CD4-positive, alpha-beta T cell treated with Interleukin-21 for 1 hour (primary cell): ENCODE results near the gene CHST15.

Experiments used
- DNase-seq: peaks from one replicate; pipeline ENCODE4 v3.0.0-alpha.2; 2020

Gene CHST15

DNA sequence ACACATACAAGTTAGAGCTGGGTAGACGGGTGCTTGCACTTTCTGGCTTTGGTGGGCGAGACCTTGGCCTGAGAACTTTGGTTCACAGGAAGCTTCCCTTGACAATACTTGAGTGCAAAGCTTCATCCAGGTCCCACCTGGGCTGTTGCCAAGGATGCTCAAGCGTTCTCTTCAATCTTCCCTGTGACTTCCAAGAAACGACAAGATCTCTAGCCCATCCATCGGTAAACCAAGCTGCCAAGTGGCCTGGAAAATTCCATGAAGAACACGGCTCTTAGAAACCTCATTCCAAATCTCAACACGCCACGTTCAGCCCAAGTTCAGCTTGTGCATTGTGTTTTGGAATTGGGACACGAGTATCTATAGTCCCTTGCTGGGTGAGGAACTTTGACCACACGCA is 84.7 kb downstream of the CHST15 start:
- no peak for DNase-seq

DNA sequence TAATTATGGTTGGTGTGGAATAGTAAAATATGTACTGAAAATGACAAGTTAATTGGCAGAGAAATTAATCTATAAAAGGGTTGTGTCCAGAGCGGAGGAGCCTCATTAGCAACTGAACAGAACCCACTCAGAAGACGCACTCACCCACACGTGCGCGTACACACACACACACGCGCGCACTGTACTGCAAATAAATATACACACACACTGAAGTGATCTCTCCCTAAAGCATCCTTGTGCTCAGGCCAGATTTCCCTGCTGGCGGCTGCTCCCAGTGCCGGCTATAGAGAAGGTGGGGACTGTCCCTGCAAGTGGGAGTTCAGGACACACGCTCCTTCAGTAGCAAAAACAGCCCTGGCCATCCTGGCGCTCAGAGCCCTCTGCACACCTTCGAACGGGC is 85.2 kb downstream of the CHST15 start:
- DNase-seq: no peak

DNA sequence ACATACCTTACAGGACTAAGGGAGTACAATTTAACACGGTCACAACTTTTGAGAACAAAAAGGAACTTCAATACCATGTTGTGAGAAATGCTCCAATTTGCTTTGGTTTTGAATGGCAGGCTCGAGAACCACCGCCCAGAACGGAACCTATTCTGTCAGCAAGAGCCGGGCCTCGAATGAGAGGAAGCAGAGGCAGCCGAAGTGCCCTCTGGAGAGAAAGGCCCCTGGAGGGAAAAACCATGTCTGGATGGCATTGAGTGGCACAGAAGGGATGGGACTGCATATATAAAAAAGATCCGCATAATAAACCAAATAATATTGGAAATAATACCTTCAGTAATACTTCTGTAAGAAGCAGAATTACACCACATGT is 85.6 kb downstream of the CHST15 start:
- no peak for DNase-seq

DNA sequence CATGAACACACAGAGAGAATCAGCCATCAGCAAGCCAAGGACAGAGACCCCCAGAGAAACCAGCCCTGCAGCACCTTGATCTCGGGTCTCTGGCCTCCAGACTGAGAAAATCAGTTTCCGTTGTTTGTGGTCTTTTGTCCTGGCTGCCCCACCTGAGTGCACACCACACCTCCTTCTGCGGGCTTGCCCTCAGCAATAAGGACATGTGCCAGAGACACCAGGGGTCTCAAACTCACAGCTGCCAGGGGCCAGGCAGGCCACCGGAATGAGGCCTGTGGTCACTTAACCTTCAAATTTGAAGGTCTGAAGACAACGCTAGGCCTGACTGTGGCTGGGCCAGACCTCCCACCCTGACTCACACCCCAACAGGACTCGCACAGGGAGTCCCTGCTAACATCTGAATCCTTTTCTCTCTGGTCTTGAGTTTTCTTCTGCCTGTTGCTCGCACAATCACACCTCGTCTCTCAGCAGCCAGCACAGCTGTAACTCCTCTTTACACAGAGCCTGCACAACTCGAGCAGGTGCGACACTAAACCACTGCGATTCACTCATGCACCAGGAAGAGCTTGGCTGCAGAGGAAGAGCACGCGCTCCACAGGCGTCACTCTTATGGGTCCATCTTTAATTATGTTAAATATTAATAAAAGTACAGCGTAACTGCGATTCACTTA is 86.2 kb downstream of the CHST15 start:
- no peak for DNase-seq

DNA sequence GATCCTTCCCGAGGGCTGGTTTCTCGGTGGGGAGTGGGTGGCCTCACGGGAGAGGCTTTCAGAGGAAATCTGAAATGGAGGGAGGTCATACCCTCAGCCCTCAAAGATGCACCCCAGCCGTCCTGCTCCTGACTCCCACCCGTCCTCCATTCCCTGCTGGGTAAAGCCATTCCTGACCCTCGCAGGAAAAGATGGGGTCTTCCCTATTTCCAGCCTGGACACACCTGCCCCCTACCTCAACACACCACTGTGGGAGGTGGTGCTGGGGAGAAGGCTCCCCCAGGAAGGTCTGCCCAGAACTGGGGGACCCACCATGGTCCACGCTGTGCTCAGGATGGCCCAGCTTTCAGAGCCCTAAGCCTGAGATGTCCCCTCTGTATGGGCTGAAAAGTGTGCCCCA is 86.9 kb downstream of the CHST15 start:
- no peak for DNase-seq

DNA sequence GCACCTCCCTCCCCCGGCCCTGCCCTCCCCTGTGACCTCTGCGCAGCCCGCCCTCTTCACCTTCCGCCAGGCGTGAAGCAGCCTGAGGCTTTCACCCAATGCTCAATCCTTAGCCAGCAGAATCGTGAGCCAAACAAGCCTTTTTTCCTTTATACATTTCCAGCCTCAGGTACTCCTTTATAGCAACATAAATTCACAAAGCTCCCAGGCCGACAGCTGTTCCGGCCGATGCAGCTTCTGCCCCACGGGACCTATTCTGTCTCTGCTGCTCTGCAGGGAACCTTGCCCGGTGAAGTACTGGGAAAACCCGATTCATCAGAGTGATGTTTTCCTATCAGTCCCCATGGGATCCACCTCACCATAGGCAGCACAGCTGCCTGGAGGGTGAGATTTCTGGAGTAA is 87.4 kb downstream of the CHST15 start:
- no peak for DNase-seq

DNA sequence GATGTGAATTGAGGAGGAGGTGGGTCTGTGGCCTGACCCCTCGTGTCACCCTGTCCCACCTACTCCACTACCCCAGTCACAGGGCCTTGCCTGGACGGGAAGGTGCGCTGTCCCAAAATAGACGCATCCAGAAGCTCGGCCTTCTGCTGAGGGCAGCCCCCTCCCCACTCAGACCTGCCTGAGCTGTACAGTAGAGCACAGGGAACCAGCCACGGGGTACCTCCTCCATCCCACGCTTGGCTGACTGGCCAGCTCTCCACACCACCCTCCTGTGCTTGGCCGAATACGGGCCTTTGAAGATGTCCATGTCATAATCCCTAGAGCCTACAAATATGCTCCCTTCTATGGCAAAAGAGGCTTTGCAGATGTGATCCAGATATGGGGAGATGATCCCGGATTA is 88.3 kb downstream of the CHST15 start:
- DNase-seq: no peak

DNA sequence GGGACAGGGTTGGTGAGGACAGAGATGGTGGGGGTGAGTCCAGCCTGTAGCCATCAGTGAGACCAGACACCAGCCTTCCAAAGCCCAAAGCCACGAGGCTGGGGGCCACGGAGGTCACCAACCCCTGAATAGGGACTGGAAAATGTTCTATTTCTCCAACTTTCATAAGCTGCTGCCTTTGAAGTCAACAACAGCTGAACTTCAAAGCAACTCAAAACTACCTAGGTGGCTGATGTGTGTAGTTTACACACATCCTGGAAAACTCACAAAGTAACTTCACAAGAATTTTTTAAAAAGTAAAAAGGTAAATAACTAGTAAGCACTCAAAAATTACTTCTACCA is 88.8 kb downstream of the CHST15 start:
- no peak for DNase-seq

DNA sequence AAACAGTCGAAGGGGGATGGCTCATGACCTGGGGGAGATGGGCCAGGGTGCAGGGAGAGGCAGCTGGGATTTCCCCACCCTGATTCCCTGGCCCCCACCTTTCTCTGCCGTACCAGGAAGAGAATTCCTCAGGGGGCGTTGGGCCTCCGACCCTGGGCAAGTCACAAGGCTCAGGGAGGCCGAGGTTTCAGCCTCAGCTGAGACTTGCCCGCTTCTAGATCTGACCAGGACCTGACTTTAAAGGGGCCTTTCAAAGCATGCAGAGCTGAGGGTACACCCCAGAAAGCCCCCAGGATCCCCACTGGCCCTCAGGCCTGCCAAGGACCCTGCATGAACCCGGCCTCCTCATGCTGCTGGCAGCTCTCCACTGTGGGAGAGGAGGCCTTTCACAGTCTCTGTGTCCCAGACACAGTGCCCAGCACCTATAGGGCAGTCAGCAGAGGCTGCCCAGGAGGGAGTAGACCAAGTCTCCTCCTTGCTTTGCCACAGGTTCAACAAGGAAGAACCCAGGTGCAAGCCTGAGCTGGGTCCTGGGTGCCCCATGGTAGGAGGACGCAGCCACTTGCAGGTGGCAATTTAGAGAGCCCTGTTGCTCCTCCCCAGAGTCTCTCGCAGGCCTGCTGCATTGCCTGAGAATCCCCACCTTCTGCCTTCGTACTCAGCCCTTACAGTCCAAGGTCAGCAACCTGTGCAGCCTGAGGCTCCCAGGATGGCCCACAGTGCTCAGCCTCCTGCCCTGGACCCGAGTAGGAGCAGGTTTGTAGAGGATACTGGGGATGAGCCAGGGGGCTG is 89.3 kb downstream of the CHST15 start:
- no peak for DNase-seq

DNA sequence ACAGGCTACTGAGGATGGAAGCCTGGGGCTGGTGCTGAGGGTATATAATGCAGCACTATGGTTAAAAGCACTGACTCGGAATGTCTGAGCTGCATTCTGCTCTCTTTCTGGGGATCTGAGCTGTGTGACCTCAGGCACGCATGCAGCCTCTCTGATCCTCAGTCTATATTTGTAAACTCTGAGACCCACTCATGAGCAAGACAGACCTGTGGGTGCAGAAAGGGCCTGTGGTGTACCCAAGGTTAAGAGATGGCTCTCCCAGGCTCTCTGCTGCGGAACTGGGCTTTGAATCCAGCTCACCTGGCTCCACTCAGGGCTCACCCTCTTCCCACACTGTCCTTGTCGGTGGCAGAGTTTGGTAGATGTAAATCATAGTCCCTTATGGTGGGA is 89.9 kb downstream of the CHST15 start:
- no peak for DNase-seq

DNA sequence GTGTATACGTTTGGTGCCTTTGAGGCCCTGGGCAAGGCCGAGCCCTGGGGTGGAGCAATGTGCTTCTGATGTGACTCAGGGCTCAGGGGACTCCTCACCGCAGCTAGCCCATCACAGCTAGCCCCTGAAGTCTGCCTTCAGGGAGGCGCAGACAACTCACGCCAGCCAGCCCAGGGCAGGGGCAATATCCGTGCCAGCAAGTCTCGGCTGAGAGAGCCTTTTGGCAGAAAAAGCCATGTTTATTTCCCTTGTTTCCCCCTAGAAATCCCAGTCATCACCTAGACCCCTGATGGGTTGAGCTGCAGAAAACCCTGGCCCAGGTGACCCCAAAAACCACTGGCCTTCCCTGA is 90.4 kb downstream of the CHST15 start:
- DNase-seq: no peak

DNA sequence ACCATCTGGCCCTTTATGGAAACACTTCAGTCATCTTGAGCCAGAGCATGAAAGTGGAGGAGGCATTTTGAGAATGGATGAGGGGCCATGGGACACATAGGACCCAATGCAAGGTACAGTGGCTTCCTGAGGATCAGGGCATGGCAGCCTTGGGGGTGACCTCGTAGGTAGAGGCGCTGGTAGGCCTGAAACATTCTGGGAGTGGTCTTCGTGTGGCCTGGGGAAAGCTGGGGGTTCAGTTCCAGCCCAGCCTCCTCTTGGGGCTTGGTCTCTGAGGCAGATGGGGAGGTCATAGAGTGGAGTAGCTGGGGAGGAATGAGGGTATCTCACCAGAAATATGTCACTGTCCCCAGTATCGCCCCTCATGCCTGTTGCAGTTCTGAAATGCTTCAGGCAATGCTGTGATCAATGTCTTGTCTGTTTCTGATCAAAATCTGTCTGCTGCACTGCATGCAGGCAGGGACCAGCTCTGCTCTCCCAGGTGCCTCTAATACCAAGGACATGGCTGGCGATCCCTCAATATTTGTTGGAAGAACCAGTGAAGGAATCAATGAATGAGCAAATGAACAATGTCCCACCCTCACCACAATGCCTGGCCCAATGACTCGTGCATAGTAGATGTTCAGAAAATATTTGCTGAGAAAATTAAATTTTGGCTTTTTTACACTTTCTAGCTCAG is 90.9 kb downstream of the CHST15 start:
- DNase-seq: no peak

DNA sequence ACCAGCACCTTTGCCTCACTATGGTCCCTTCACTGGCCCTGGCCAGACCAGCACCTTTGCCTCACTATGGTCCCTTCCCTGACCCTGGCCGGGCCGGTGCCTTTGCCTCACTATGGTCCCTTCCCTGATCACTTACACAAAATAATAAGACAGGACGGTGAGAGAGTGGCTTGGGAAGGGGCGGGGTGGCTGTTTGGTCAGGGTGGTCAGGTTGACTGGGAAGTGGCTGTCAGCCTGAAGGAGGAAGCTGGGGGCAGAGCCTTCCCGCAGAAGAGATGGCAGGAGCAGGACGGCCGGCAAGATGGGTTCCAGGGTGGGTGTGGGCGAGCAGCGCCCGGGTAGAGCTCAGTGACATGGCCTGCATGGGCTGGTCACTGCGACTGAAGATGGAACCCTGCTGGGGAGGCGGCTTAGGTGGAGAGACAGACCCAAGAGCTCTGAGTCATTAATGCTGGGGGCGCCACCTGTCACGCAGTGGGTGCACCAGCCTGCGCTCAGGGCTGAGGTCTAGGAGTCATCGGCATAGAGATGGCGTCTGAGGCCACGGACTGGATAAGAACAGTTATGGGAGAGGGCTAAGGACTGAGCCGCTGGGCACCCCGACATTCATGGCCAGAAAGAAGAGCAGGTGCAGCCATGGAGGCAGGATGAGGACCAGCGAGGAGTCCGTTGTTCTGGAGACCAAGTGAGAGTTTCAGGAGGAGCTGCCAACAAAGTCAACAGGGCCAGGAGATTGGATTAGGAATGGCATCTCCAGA is 91.8 kb downstream of the CHST15 start:
- DNase-seq: no peak

DNA sequence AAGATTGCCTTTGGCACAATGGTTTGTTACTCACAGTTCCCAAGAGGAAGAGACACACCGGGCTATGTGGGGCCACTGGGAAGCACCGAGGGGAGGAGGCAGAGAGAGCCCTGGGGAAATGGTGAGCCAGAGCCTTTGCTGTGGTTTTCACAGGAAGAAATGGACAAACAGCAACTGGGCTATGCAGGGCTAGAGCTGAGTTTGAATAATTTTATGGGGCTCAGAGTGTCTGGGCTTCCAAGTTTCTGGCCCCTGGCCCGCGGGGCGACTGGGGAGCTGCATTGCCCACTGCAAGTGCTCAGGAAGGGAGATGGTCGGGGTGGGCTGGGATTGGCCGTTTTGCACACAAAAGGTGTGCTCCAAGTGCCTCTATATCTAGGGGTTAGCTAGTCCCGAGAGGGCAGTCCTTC is 92.6 kb downstream of the CHST15 start:
- DNase-seq: no peak

DNA sequence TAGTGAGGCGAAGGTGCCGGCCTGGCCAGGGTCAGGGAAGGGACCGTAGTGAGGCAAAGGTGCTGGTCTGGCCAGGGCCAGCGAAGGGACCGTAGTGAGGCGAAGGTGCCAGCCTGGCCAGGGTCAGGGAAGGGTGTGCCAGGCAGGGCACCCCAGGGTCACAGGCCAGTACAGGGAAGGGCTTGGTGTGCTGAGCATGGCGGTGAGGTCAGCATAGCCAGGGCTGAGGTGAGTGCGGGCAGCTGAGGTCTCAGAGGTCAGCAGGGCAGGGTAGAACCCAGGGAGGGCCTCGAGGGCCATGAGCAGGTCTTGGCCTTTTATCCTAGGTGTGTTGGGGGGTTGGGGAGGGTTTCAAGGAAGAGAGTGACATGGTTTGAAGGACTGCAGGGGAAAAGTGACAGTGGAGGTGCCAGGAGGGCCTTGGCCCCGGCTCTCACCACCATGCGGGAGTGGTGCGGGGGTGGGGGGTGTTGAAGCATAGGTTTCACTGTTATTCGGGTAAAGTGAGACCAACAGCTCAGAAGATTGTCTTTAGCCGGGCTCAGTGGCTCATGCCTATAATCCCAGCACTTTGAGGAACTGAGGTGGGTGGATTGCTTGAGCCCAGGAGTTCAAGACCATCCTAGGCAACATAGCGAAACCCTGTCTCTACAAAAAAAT is 93.3 kb downstream of the CHST15 start:
- no peak for DNase-seq

DNA sequence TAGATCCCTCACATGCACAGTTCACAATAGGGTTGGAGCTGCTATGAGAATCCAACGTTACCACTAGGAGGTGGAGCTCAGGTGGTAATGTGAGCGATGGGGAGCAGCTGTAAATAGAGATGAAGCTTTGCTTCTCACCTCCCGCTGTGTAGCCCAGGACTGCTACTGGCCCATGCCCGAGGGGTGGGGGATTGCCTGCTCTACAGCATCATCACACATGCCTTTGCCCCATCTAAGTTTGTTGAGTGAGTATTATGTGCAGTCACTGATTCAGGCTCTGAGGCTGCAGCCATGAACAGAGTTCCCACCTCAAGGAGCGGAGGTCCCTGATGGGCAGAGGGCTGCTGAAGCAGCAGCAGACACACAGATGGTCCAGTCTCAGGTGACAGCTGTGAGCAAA is 94.1 kb downstream of the CHST15 start:
- DNase-seq: no peak

DNA sequence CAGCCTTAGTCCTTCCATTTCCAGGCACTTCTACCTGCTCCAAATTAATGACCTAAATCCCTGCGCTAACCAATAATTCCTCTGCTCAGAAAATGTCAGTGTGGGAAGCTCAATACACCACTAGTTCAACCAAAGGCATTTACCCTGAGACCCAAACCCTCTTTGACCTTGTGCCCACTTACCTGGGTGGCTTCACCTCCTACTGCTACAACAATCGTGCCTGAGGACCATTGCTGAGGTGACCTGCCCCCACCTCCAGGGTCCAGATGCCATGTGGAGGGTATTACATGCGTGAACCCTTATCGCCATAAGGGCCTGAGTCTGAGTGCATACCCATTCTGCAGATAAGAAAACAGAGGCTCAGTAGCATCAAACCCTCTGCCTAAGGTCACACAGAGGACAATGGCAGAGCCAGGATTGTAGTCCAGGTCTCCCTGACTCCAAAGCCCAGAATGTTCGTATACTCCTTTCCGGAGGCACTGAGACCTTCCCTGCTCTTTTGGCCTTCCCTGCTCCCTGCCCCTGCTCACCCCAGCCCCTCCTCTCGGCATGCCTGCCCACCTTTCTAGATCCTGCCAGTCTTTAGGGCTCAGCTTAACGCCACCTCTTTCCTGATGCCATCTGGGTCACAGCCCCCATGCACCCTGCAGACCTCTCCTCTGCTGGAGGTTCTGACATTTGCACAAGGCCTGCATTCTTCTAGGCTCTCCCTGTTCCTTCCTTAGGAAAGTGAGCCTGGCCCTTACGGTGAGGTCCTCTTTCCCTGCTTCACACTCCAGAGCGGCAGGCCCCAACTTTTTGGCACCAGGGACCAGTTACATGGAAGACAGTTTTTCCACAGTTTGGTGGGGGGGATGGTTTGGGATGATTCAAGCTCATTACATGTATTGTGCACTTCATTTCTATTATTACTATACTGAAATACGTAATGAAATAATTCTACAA is 94.9 kb downstream of the CHST15 start:
- no peak for DNase-seq

DNA sequence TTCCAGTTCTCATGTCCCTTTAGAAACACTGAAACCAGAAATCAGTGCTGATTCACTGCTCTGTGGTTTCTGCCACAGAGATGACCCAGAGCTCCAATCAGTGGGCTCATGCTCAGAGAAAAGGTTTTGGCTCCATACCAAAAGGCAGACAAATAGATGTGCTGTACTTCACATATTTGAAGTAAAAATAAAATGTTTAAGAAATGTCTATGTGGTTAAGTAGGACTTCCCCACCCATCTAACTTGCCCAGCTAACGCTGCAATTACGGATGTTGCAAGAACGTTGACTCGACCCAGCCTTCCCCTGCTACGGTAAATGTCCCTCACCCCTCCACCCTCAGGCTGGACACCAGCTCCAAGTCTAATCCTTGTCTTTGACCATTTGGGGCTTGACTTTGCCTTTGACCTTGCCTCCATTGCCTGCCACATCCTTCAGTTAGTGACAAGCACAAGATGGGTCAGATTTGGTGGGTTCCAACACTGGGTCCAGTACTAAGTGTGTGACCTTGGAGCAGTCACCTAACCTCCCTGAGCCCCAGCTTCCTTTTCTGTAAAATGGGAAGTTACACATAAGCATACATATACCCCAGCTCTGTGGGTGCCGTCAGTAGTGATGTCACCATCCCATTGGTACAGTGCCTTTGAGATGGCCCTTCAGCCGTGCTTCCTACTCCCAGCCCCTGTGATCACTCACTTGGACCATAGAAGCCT is 95.8 kb downstream of the CHST15 start:
- peak; percentile 33 for DNase-seq

DNA sequence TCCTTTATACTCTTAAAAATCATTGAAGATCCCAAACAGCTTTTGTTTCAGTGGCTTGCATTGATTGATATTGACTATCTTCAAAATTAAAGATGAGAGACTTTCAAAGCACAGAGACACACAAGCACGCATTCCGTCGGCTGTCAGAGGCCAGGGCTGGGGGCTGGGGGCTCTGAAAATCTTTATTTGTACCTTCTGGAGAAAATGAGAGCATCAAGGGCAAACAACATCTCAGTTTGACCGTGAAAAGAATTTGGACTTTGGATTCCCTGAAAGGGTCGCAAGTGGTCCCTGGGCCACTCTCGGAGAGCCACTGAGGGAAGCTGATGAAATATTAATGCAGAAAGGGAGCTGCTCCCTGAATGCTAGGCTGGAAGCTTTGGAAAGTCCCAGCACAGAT is 96.4 kb downstream of the CHST15 start:
- no peak for DNase-seq

DNA sequence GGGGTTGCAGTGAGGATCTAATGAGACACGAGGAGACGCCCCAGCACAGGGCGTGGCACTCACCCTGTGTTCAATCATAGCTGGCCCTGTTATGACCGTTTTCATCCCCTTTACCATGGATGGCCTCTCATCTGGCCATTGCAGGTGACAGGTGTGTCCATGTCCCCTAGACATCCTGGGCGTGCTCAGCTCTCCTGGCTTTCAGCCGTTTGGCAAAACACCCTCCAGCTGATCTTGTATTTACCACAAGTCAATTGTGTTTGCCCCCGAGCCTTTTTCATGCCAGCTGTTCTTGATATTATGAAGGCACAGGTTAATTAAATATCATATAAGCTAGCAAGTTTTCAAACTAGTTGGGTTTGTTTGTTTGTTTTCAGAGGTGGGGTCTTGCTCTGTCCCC is 97.1 kb downstream of the CHST15 start:
- no peak for DNase-seq

DNA sequence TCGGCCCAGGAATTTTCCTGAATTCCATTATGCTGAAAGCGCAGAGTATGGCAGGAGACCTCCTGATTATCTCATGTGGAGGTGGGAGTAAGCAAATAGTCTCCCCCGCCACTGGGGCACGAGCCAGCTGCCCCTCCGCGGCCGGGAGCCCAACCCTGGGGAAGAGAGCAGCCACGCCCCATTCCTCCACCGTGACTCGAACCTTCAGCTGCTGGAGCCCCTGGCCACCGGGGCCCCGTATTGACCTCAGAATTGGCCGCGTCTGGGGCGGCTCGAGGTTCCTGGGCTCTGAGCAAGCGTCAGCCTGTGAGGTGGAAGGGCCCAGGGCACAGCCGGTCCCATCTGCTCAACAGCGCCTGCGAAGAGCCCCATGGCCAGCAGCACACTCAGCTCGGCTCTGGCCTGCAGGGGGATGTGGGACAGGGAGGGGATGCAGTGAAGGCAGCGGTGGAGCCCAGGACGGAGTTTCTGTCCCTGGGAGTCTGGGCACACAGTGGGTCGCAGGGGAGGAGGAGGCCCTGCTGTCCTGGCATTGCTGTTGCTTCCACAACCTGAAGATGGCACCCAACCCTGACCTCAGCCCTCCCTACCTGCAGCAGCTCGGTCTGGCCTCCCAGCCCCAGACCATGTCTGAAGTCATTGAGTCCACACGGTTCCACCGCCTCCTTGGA is 97.8 kb downstream of the CHST15 start:
- peak; percentile 14 for DNase-seq
